Heart right ventricle (tissue), 16 donors: ENCODE data around the gene GJB5. TPM values are rescaled to one million over a fixed set of nuclear protein-coding genes. Genes with fewer than 3 reads are reported as not detected.

Experiments used
- ATAC-seq, 8 donors: fragments of 200-7000 bp; cut with Tn5 transposase; one replicate each; pipeline ENCODE4 v1.9.1; 2020; ENCODE audit warnings: mild to moderate bottlenecking in 8 of 8, moderate library complexity in 8 of 8, moderate number of reproducible peaks in 1 of 8
- DNase-seq, 2 donors: peaks; one replicate each; pipeline ENCODE4 v3.0.0-alpha.2; 2020
- H3K27ac ChIP-seq, 10 donors: fragments of 200-600 bp; sonication (generic) in 2 of 10; one replicate each; pipeline versions ENCODE4 v1.5.0 to v1.8.0; 2020 to 2022; ENCODE audit warnings: mild to moderate bottlenecking in 3 of 10
- H3K27me3 ChIP-seq, 7 donors: fragments of 200-600 bp; one replicate each; pipeline ENCODE4 v1.8.0; 2021 to 2022; ENCODE audit warnings: mild to moderate bottlenecking in 2 of 7
- H3K36me3 ChIP-seq, 9 donors: fragments of 200-600 bp; sonication (generic) in 1 of 9; one replicate each; pipeline versions ENCODE4 v1.5.0 to v1.8.0; 2020 to 2022; ENCODE audit warnings: mild to moderate bottlenecking in 2 of 9
- H3K4me1 ChIP-seq, 9 donors: fragments of 200-600 bp; sonication (generic) in 1 of 9; one replicate each; pipeline versions ENCODE4 v1.5.0 to v1.8.0; 2020 to 2022; ENCODE audit warnings: mild to moderate bottlenecking in 4 of 9
- H3K4me3 ChIP-seq, 10 donors: fragments of 200-600 bp; sonication (generic) in 2 of 10; one replicate each; pipeline versions ENCODE4 v1.5.0 to v1.8.0; 2020 to 2022; ENCODE audit warnings: mild to moderate bottlenecking in 7 of 10, moderate library complexity in 2 of 10
- H3K9me3 ChIP-seq, 11 donors: fragments of 200-600 bp in 10 of 11; sonication (generic) in 2 of 11; one replicate each; pipeline versions ENCODE4 v1.5.0 to v1.8.0; 2013 to 2022; ENCODE audit warnings: mild to moderate bottlenecking in 2 of 11, control low read depth in 1 of 11, moderate library complexity in 1 of 11
- CTCF ChIP-seq, 9 donors: fragments of 200-600 bp; sonication (generic) in 2 of 9; IDR thresholded peaks; one replicate each; pipeline versions ENCODE4 v1.5.0 to v1.8.0; 2021 to 2022; ENCODE audit warnings: antibody characterized with exemption in 9 of 9, mild to moderate bottlenecking in 5 of 9, moderate library complexity in 1 of 9
- WGBS, 2 donors: extraction: QIAGEN DNeasy Blood & Tissue Kit; methylation state at CpG; one replicate each; pipeline ENCODE4 v1.1.7; 2013; ENCODE audit warnings: inconsistent platforms in 1 of 2; 5-methylcytosine and 5-hydroxymethylcytosine counted together
- intact Hi-C, 10 donors: fragments of 100-400 bp; cut with DNase I; formaldehyde crosslinking; loops; one replicate each; pipeline versions ENCODE4 v1.11.1 to v1.14.2; 2022
- polyA plus RNA-seq, 2 donors: library from polyadenylated mRNA; stranded (reverse); fragments of 200-250 nt; gene quantifications; one replicate each; pipeline ENCODE4 v1.2.3, GENCODE V29; 2013
- total RNA-seq, 10 donors: library from RNA; stranded (reverse); fragmentation: NEBNext Ultra II Directional in 3 of 10; extraction: Animal tissue kit (Norgen Biotek cat#: 25700) in 3 of 10; gene quantifications; one replicate each; pipeline versions ENCODE4 v1.2.1 to v1.2.4, GENCODE V29; 2021 to 2023
- donor health status: Arrhythmogenic right ventricular cardiomyopathy.
- donor health status: ischemic (EF 13 %, LVEDD 7.1; RV severe dilation, severe dysfunction).
- donor health status: healthy with polysubstance abuse.
- donor health status: DM: no; HTN: yes; CAD: no.
- donor health status: DM: no; HTN: no; CAD: no.
- donor health status: ischemic (EF 25% LVEDD 6.9; RV normal size, moderate dysfunction).
- donor health status: ischemic (EF 25% LVEDD 5.7; RV mildly dilated, moderate dysfunction).
- donor health status: healthy.
- donor health status: DM: yes; HTN: yes; CAD: no.
- donor health status: Ischemic cardiomyopathy.
- donor health status: ischemic (EF 35%, LVEDD 5.7; RV mildly dilated, moderate dysfunction).
- donor health status: nonischemic (EF 11% LVEDD 7.7; RV severe dilation, severe dysfunction).
- donor health status: DM: yes; HTN: yes; CAD: no.
- donor health status: PGD.
- donor health status: ischemic (EF 29% LVEDD 5.4; RV normal size, mild dysfunction).
- donor health status: nonischemic (EF 23%, LVEDD 6.1; RV moderate dilation, normal function).

GJB5 gene
- total and polyA plus RNA-seq, 12 donors = not detected

GRCh38 chr1:34776911-34777310, 22.1 kb downstream of the GJB5 start:
- TF ChIP-seq CTCF (IDR thresholded peaks at IDR 0.05) = no peak
- Histone ChIP-seq H3K9me3 (no peaks in the 10 kb centered on the region), H3K27me3 (peaks cover 10 to 81% (median 45%) of the 10 kb centered on the region in 7 donors), H3K27ac (no peak overlapping the region), H3K4me1 (peaks cover 0 to 12% (median 10%) of the 10 kb centered on the region in 9 donors), H3K36me3 (no peaks in the 10 kb centered on the region), H3K4me3 (no peak overlapping the region)
- DNase-seq (no peak), ATAC-seq (no peak)
- intact Hi-C loops = no loop called here
- 50 to 56% methylated on average over 3 of the region's 3 CpGs for WGBS, 2 donors

GRCh38 chr1:34777519-34778321, 22.9 kb downstream of the GJB5 start:
- Histone ChIP-seq H3K4me1 (peaks cover 0 to 16% (median 11%) of the 10 kb centered on the region in 9 donors), H3K27me3 (peaks cover 18 to 89% (median 53%) of the 10 kb centered on the region in 7 donors), H3K36me3 (no peaks in the 10 kb centered on the region), H3K27ac (no peak overlapping the region), H3K9me3 (no peaks in the 10 kb centered on the region), H3K4me3 (no peak overlapping the region)
- 54 to 71% methylated on average over 10 of the region's 10 CpGs for WGBS, 2 donors
- ATAC-seq = no peak
- TF ChIP-seq CTCF (IDR thresholded peaks at IDR 0.05) = no peak
- intact Hi-C loops = no loop called here
- no peak for DNase-seq

- no peaks in the 10 kb centered on the region for H3K36me3 ChIP-seq
- no peak for TF ChIP-seq CTCF (IDR thresholded peaks at IDR 0.05)
- no peak for ATAC-seq
- WGBS, 2 donors = 76 to 80% methylated on average over 6 of the region's 6 CpGs
- H3K9me3 ChIP-seq = no peaks in the 10 kb centered on the region
- peaks cover 18 to 86% (median 60%) of the 10 kb centered on the region in 7 donors for H3K27me3 ChIP-seq
- H3K4me3 ChIP-seq = no peak overlapping the region
- intact Hi-C loops = no loop called here
- no peak overlapping the region for H3K27ac ChIP-seq
- DNase-seq = no peak
- peaks cover 0 to 16% (median 11%) of the 10 kb centered on the region in 9 donors for H3K4me1 ChIP-seq
These were observed 23.5 kb downstream of the GJB5 start for GRCh38 chr1:34778381-34778780.

- no peak for TF ChIP-seq CTCF (IDR thresholded peaks at IDR 0.05)
- Histone ChIP-seq H3K27me3 (peaks cover 18 to 87% (median 62%) of the 10 kb centered on the region in 7 donors), H3K36me3 (no peaks in the 10 kb centered on the region), H3K27ac (no peak overlapping the region), H3K4me1 (peaks cover 0 to 16% (median 11%) of the 10 kb centered on the region in 9 donors), H3K4me3 (no peak overlapping the region), H3K9me3 (no peaks in the 10 kb centered on the region)
- DNase-seq = no peak
- WGBS, 2 donors = 88 to 93% methylated on average over 5 of the region's 5 CpGs
- no peak for ATAC-seq
- intact Hi-C loops = no loop called here
These were observed 24.2 kb downstream of the GJB5 start for GRCh38 chr1:34779005-34779404.
